NOMO-1 treated with dmso at 0.1 percent for 144 hours (cell line): ENCODE results near the gene NAA80.

Experiments used
- DNase-seq: peaks from one replicate; lab custom pipeline; 2025; ENCODE audit not compliant: unreplicated experiment; lab: John Stamatoyannopoulos, UW

Gene NAA80, protein sequence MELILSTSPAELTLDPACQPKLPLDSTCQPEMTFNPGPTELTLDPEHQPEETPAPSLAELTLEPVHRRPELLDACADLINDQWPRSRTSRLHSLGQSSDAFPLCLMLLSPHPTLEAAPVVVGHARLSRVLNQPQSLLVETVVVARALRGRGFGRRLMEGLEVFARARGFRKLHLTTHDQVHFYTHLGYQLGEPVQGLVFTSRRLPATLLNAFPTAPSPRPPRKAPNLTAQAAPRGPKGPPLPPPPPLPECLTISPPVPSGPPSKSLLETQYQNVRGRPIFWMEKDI

DNA sequence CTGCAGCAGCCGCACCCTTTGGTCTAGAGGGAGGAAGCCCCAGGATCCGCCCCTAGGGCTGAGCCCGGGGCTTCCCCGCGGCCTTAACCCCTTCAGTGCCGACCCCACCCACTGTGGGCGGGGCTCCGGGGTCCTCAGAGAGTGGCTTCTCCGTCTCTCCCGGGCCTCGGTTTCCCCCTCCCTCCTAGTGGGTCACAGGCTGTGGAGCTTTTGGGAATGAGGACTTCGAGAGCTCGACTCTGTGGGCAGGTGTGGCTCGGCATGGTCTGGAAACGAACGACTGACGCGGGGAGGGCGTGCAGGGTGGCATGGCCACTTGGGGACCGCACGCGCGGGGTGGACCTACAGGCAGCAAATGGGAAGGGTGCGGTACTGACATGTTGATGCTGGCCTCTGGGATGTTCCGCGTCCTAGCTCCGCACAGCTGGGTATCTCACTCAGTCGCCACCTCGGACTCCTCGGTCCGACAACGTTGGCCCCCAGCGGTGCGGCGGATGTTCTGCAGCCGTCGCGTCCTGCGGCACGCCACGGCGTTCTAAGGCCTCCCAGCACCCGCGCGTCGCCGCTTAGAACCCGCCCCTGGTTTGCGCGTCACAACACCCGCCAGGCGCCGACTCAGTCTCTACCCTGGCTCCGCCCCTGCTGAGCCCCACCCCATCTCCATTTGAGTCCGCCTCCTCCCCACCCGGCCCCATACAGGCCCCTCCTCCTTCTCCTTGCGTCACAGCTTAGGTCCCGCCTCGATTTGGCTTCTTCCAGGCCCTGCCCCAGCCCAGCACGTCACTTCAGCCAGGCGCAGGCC, at the start of gene NAA80, which contains the start of gene HYAL3:
Gene NAA80 (minus strand): TSS at position 570 of the 802 bp plus-strand sequence. CDS start 1,942 bp downstream, outside the sequence.
Gene HYAL3 (minus strand): TSS at position 570 of the 802 bp plus-strand sequence. CDS start 3,803 bp downstream, outside the sequence.
- peak; percentile 100 for DNase-seq

DNA sequence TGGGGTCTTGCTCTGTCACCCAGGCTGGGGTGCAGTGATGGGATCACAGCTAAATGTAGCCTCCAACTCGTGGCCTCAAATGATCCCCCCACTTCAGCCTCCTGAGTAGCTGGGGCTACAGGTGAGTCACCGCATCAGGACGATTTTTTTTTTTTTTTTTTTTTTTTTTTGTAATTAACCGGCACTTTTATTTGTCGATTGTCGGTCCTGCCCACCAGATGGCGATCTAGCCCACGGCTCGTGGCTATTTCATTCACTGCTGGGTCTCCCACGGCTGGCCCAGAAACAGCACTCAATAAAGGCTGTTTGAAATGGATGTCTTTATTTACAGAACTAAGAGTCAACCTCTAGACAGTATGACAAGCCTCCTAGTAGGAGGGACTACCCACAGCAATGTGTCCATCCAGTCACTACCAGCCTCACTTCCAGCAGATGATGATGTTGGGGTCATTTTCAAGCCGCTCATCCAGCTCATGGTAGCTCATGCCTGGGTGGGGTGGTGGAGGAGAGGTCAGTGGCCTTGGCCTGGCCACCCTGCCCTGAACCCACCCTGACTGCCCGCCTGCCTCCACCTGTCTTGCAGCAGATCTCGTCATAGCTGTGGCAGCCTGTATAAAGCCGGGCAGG, 48.1 kb upstream of the NAA80 start:
- DNase-seq: peak; percentile 74

DNA sequence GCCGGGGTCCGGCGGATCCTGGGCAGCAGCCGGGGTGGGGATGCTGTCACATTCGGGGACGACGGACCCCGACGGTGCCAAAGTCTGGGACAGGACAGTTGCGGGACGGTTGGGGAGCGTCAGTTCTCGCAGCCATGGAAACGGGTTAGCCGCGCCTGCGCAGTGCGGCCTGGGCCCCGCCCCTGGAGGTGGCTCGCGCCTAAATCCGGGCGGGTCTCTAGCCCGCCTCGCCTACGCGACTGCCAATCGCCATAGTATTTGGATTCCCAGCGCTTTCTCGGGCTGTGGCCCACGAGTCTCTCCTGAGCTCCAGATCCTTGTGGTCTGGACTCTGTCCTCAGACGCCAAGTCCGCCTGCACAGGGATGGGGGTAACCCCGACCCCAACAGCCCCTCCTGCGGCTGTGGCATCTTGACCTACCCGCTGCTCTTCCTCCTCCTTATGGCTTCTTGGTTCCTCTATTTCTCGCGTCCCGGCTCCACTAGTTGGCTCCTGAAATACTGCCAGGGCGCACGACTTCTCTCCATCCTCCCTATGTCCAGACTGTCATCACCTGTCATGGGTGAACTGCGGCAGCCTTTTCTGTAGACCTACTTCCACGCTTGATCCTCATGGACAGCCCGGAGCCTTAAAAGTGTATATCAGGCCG, 46.5 kb upstream of the NAA80 start, which contains the start of gene ZMYND10:
Gene ZMYND10 (minus strand): TSS at position 147 of the 649 bp plus-strand sequence. CDS start 153 bp downstream, outside the sequence.
- peak; percentile 64 for DNase-seq

DNA sequence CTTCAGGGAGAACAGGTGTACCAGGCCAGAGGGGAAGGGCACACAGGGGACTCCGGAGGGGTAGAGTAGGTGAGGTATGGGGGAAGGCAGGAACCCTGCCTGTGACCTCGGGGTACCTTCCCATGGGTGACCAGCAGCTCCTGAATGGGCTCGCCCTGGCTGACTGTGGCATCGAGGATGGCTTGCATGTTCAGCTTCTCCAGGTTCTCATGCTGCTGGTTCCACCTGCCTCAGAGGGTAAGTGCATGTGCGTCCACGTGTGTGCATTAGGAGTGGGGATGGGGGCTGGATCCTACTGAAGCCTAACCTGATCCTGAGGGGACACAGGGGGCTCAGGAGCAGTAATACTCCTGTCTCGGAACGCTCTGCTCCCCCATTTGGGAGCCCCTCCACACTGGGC, 45.8 kb upstream of the NAA80 start:
- DNase-seq: no peak

DNA sequence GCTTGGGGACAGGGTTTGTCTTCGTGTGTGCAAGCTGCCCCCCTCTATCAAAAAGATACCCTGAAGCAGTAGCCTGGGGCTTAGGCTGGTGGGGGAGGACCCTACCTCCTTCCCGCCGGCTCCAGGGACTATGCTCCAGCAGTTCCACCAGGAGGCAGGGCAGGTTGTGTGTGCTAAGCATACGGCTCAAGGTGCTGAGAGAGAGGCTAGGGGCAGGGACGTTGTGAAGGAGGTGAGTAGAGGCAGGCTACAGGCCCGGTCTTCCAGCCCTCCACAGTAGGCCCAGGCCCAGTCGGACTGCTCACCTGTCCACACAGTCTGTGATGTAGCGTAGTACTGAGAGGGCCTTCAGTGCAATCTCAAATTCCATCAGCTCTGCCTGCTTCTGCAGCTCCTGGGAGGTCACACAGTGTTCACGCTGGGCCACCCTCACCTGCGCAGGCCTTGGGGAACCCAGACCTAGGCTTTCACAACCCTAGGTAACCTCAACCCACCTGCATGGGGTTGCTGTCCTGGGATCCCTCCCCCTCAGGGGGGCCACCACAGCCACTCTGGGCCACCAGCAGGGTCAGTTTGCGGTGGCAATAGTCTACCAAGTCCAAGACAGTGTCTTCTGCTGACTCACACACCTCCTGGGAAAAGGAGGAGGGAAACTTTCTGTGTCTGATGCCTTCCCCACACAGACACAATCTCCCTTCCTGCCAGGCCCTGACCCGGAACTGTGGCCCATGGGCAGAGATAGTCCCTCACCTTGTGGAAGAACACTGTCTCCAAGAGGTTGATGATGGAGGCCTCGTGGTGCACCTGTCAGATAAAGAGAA, 43.8 kb upstream of the NAA80 start:
- DNase-seq: no peak

DNA sequence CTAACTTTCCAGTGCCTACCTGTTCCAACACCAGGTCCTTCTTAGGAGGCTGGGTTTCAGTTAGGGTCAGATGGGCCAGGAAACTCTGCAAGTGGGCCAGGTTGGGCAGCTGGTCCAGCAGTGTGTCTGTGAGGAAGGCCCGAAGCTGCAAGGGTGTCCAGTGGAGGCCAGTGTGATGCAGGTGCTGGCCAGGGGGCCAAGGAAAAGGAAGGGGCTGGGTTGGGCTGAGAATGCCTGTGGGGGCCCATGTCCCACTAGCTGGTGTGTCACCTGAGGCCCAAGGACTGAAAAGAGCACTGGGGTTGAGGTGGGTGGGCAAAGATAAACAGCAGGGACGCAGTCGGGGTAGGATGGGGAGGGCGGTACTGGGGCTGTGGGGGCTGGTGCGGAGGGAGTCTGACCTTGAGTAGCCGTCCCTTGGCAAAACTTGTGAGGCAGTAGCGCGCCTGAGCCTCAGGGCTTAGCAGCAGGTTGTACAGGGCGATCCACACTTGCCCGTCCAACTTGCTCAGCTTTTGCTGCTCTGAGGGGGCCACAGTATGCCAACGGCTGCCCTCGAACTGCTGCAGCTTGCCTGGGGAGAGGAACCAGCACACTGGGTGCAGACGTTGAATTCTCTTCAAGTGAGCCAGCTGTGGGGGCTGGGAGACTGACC, 42.9 kb upstream of the NAA80 start:
- DNase-seq: no peak

DNA sequence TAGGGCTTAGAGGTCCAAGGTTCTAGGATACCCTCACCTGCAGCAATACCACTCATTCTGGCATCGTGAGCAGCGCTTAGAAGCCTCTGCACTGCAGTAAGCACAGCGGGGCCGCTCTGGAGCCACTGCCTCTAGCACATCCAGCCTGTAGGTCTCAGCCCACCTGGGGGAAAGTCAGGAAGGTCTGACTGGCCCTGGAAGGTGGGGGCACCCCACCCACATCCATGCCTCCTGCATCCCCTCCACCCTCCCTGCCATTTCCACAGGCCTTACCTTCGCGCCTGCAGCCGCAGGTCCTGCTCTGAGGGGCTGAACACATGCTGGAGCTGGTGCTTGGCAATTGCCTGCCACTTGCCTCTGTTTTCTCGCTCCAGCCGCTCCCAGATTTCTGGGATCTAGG, 42.3 kb upstream of the NAA80 start:
- no peak for DNase-seq

DNA sequence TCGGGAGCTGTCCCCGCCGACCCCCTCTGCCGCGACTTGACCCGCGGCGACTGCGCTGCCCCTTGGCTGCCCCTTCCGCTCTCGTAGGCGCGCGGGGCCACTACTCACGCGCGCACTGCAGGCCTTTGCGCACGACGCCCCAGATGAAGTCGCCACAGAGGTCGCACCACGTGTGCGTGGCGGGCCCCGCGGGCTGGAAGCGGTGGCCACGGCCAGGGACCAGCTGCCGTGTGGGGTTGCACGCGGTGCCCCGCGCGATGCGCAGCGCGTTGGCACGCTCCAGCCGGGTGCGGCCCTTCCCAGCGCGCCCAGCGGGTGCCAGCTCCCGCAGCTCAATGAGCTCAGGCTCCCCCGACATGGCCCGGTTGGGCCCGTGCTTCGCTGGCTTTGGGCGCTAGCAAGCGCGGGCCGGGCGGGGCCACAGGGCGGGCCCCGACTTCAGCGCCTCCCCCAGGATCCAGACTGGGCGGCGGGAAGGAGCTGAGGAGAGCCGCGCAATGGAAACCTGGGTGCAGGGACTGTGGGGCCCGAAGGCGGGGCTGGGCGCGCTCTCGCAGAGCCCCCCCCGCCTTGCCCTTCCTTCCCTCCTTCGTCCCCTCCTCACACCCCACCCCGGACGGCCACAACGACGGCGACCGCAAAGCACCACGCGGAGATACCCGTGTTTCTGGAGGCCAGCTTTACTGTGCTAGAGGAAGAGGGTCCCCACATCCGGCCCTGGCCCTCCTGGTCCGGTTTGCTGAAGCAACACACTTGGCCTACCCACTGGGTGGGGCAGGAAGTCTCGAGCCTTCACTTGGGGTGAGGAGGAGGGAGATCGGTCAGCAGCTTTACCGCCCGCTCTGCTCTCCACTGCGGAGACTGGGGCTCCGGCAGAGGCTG, 41.5 kb upstream of the NAA80 start, which contains the start of gene RASSF1:
Gene RASSF1 (minus strand): TSS at position 389 of the 882 bp plus-strand sequence. CDS start 31 bp downstream, at position 358.
- DNase-seq: peak; percentile 92

DNA sequence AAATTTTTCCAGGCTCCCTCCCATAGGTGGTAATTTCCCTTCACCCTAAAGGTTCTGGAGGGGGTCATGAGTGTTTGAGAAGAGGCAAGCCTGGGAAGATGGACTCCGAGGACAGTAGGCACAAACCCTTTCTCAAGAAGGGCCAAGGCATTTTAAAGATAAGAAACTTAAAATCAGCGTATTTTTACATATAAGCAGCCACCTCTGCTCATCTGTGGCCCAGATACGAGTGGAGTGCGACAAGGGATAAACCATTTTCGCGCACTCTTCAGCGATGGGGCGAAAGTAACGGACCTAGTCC, 40.9 kb upstream of the NAA80 start:
- no peak for DNase-seq

DNA sequence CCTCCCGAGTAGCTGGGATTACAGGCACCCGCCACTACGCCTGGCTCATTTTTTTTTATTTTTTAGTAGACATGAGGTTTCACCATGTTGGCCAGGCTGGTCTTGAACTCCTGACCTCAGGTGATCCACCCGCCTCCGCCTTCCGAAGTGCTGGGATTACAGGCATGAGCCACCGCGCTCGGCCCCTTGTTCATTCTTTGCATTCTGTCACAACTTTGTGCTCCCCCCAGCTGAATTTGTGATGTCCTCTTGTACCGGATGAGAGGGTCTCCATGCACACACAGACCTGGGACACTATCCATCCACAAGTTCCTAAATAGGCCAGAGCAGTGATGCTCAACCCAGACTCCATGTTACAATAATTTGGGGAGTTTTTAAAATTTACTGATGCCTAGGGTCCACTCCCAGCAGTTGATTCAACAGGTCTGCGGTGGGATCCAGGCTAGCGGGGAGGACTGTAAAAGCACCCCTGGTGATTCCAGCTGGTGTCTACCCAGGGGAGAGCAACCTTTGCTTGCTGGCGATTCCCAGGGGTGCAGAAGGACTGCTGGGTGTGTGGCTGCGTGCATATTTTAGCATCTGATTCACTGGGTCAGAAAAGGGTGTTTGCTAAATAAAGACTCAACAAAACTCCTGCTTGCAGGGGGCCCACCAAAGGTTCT, 40.4 kb upstream of the NAA80 start:
- DNase-seq: no peak

DNA sequence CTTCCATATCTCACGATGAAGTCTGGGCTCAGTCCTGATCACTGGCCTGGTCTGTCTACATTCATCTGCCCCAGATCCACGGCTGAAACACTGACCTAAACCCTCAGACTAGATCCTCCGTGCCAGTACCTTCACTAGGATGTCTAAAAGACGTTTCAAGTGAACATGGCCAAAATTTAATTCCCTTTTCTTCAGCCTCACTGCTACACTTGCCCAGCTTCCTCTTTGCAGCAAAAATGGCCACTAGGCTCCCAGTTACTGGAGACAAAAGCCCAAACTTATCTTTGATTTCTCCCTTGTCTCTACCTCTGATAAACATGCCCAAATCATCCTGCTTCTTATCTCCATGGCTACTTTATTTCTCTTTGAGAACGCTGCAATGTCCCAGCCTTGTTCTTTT, 39.8 kb upstream of the NAA80 start:
- peak; percentile 28 for DNase-seq

DNA sequence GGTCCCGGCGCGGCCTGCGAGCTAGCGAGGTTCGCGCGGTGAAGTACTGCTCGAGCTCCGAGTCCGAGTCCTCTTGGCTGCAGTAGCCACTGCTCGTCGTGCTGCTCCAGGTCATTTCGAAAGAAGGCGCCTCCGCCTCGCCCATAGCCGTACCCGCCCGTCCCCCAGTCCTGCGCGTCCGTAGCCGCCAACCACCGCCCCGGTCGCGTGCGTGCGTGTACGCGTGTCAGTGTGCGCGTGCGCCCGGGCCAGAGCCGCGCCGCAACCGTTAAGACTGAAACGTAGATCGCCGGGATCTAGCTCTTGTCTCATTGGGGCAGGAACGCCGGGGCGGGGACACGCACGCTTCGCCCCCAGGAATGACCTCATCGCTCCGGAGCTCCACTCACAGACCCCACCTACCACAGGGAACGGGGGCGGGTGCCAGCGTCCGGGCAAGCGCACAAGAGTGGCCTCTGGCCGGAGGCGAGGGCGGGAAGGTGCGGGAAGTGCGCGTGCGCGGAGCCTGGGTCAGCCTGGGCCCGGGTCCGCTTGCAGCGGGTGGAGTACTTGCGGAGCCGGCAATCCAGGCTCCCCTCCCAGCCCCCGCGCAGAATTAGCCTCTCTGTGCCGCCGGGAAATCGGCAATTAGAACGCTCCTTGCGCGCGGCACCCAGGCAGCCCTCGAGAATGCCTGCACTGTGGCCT, 38.1 kb upstream of the NAA80 start:
- peak; percentile 99 for DNase-seq

DNA sequence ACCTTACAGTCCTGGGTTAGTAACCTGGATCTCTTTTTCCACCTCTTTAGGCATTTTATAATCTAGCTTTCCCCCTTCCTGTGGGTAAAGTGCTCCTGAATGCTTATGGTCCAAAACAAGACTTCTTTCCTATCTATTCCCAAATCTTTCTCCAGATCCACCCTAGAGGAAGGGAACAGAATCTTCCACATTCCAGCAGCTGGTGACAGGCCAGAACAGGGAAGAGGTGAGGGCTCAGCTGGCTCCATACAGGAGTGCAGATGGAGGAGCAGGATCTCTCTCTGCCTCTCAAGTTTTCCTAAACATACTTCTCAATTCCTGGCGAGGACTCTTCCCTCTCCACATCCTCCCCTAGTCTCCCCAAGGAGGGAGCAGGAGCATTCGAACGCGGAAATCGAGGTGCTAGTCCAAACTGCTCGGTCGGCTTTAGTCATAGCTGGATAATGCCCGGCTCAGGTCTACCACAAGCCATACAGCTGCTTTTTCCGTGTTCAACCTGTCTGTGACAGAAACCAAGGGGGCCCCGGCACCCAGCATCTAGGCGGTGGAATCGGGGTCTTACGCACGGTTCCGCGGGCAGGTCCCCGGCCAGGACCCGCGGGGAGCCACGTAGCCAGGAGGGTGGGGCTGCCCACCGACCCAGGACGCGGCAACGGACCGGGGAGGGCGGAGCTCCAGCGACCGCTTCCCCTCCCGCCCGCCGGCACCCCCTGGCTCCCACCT, 37.4 kb upstream of the NAA80 start:
- no peak for DNase-seq

DNA sequence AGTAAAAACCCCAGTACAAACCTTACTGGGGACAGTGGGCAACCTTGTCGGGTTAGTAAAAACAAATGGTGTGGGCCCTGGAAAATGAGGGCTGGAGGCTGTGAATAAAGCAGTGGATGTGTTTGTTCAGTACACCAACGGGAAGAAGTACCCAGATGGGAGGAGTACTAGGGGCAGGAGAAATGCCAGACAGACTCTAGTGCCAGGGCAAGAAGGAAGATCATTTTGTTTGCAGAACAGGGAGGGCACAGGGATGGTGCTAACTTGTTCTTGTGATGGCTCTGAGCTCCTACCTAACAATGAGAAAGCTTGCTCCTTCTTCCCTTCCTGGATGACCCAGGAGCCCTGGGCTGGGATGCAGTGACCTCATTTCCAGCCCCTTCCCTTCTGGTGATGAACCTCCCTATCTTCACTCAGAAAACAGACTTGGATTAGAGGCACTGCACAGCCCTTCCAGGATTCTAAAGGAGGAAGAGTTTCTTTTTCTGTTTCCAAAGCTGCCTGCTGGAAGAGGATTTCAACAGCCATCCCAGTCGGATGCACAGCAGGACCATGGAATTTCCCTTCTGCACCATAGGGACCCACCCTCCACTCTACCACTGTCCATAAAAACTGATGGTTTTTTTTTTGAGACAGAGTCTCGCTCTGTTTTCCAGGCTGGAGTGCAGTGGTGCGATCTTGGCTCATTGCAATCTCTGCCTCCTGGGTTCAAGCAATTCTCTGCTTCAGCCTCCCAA, 35.3 kb upstream of the NAA80 start:
- DNase-seq: no peak

DNA sequence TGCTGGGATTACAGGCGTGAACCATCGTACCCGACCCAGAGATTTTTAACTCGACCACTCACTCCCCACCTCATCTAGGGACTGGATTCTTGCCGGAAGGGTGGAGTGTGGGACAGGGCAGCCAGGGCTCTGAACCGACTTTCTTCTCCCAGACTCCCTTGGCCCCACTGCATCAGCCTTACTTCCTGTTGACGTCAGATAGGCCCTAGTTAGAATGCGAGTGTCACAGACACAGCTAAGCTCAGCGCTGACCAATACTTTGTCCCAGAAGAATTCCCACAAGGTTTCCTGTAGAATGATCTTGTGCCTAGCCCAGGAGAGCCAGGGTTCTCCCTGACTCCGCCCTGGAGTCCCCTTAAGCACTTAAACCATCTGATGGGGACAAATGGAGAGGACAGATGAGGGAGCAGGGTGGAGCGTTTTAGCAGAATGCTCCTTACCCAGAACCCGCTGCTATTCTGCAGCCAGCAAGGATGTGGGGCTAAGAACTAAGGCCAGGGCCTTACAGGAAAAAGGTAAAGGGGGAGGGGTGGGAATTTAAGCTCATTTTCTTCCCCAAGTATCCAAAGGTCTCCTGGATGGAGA, 34.6 kb upstream of the NAA80 start:
- no peak for DNase-seq

DNA sequence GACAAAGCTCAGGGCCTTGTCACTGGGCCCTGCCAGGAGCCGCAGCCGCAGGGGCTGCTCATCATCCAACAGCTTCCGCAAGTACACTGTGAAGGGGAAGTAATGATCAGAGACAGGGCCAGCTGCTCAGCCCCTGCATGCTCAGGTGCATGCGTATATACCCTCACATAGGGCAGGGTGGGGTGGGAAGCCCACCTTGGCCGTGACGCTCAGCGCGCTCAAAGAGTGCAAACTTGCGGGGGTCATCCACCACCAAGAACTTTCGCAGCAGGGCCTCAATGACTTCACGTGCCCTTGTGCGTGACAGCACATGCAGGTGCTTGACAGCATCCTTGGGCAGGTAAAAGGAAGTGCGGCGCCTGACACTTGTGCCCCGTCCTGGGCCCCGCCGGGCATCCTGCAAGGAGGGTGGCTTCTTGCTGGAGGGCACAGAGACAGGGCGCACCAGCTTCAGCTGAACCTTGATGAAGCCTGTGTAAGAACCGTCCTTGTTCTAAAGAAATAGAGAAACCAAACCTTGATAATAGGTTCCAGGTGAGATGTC, 32.2 kb upstream of the NAA80 start:
- no peak for DNase-seq
